Colonic mucosa (tissue), 4 donors: ENCODE measurements around the gene TMEM266. TPM values are rescaled to one million over a fixed set of nuclear protein-coding genes. Genes with fewer than 3 reads are reported as not detected.

Source experiments
- DNase-seq: peaks from one replicate; pipeline ENCODE4 v3.0.0-alpha.2; 2020
- H3K27ac ChIP-seq: fragments of 200-600 bp; one replicate; pipeline ENCODE4 v1.8.0; 2021
- H3K27me3 ChIP-seq: fragments of 200-600 bp; one replicate; pipeline ENCODE4 v1.8.0; 2021
- H3K36me3 ChIP-seq: fragments of 200-600 bp; one replicate; pipeline ENCODE4 v1.8.0; 2021
- H3K4me1 ChIP-seq: fragments of 200-600 bp; one replicate; pipeline ENCODE4 v1.8.0; 2021; ENCODE audit warnings: mild to moderate bottlenecking
- H3K4me3 ChIP-seq: fragments of 200-600 bp; one replicate; pipeline ENCODE4 v1.8.0; 2021
- H3K9ac ChIP-seq, 2 donors: one replicate each; pipeline ENCODE4 v1.7.0; 2013; ENCODE audit warnings: control low read depth in 2 of 2, low read depth in 2 of 2, low read length in 2 of 2
- H3K9me3 ChIP-seq: fragments of 200-600 bp; one replicate; pipeline ENCODE4 v1.8.0; 2021
- CTCF ChIP-seq: fragments of 200-600 bp; IDR thresholded peaks from one replicate; pipeline ENCODE4 v1.8.0; 2022; ENCODE audit warnings: antibody characterized with exemption, mild to moderate bottlenecking
- intact Hi-C: fragments of 100-400 bp; cut with DNase I; formaldehyde crosslinking; loops from one replicate; pipeline ENCODE4 v1.14.1; 2022
- total RNA-seq, 2 donors: library from RNA; stranded (reverse); fragmentation: NEBNext Ultra II Directional in 1 of 2; extraction: Animal tissue kit (Norgen Biotek cat#: 25700) in 1 of 2; gene quantifications; one replicate each; pipeline ENCODE4 v1.2.1, GENCODE V29; 2021
- donor health status: healthy.
- donor health status: DM: no; HTN: no; CAD: no.
- donor health status: DM: no; HTN: no; CAD: no.

Gene TMEM266
- total RNA-seq, 2 donors from 2014 or later = not detected

GRCh38 chr15:76127880-76128279, 68.1 kb downstream of the TMEM266 start:
- DNase-seq = no peak
- no peaks in the 10 kb centered on the region for H3K27me3 ChIP-seq

GRCh38 chr15:76134537-76134936, 74.8 kb downstream of the TMEM266 start:
- intact Hi-C loops = no loop called here
- DNase-seq = no peak
- H3K36me3 ChIP-seq = no peaks in the 10 kb centered on the region
- no peak overlapping the region for H3K9ac ChIP-seq
- no peak overlapping the region for H3K4me3 ChIP-seq
- H3K27ac ChIP-seq = no peak overlapping the region
- H3K27me3 ChIP-seq = no peaks in the 10 kb centered on the region
- no peak for TF ChIP-seq CTCF
- no peaks in the 10 kb centered on the region for H3K9me3 ChIP-seq
- H3K4me1 ChIP-seq = no peaks in the 10 kb centered on the region

More at GRCh38 chr15:76127880-76128279, 68.1 kb downstream of the TMEM266 start:
- intact Hi-C loops = no loop called here
- Histone ChIP-seq H3K9me3 (no peaks in the 10 kb centered on the region), H3K9ac (no peak overlapping the region), H3K4me3 (no peak overlapping the region), H3K4me1 (no peaks in the 10 kb centered on the region), H3K36me3 (no peaks in the 10 kb centered on the region), H3K27ac (no peak overlapping the region)
- no peak for TF ChIP-seq CTCF

GRCh38 chr15:76135516-76135915, 75.7 kb downstream of the TMEM266 start:
- DNase-seq = no peak
- no peaks in the 10 kb centered on the region for H3K9me3 ChIP-seq
- no peak overlapping the region for H3K4me3 ChIP-seq
- peaks cover 3% of the 10 kb centered on the region for H3K4me1 ChIP-seq
- no peak overlapping the region for H3K9ac ChIP-seq
- intact Hi-C loops = loop anchor here (5.0 kb wide), 1 partner anchor 323 kb away; no protein-coding TSS in a partner anchor
- TF ChIP-seq CTCF = no peak
- H3K36me3 ChIP-seq = no peaks in the 10 kb centered on the region
- no peaks in the 10 kb centered on the region for H3K27me3 ChIP-seq
- H3K27ac ChIP-seq = no peak overlapping the region

GRCh38 chr15:76138436-76138835, 78.7 kb downstream of the TMEM266 start:
- H3K27ac ChIP-seq = no peak overlapping the region
- H3K27me3 ChIP-seq = no peaks in the 10 kb centered on the region
- H3K9me3 ChIP-seq = no peaks in the 10 kb centered on the region
- TF ChIP-seq CTCF = no peak
- DNase-seq = no peak
- H3K4me3 ChIP-seq = no peak overlapping the region
- no peak overlapping the region for H3K9ac ChIP-seq
- H3K4me1 ChIP-seq = peaks cover 3% of the 10 kb centered on the region
- intact Hi-C loops = loop anchor here (5.0 kb wide), 1 partner anchor 326 kb away; no protein-coding TSS in a partner anchor
- H3K36me3 ChIP-seq = no peaks in the 10 kb centered on the region

- H3K9ac ChIP-seq = peak overlapping the region in 1 of 2 donors; percentile 39
- peak; percentile 96 for TF ChIP-seq CTCF
- H3K36me3 ChIP-seq = no peaks in the 10 kb centered on the region
- intact Hi-C loops = loop anchor here (5.0 kb wide), 1 partner anchor 327 kb away; no protein-coding TSS in a partner anchor
- peak; percentile 78 for DNase-seq
- H3K4me3 ChIP-seq = no peak overlapping the region
- H3K27ac ChIP-seq = no peak overlapping the region
- H3K27me3 ChIP-seq = no peaks in the 10 kb centered on the region
- H3K4me1 ChIP-seq = peaks cover 3% of the 10 kb centered on the region
- no peaks in the 10 kb centered on the region for H3K9me3 ChIP-seq
Observed at GRCh38 chr15:76139368-76140073, 79.7 kb downstream of the TMEM266 start.
